GM18870 (cell line): ENCODE measurements around the gene CCT7.
A peak's percentile ranks its signal among the peaks of the same experiment; 100 is the strongest.

ENCODE experiments used
- ATAC-seq: cut with Tn5 transposase; IDR thresholded peaks from one replicate; pipeline ENCODE4 v1.9.1; 2021; ENCODE audit warnings: moderate library complexity; ENCODE audit not compliant: unreplicated experiment

CCT7 gene

GRCh38 chr2:73266061-73266901, 32.2 kb downstream of the CCT7 start:
- ATAC-seq: no peak

GRCh38 chr2:73267008-73267407, 32.9 kb downstream of the CCT7 start:
- no peak for ATAC-seq

GRCh38 chr2:73268366-73268829, 34.3 kb downstream of the CCT7 start:
- no peak for ATAC-seq

- ATAC-seq: no peak
Observed at GRCh38 chr2:73268830-73269685, 35.0 kb downstream of the CCT7 start.

- ATAC-seq: no peak
Observed at GRCh38 chr2:73269686-73270465, 35.8 kb downstream of the CCT7 start.

GRCh38 chr2:73272270-73272669, 38.2 kb downstream of the CCT7 start:
- no peak for ATAC-seq

- no peak for ATAC-seq
Observed at GRCh38 chr2:73279852-73280251, 45.7 kb downstream of the CCT7 start.

- ATAC-seq: no peak
Observed at GRCh38 chr2:73281244-73281643, 47.1 kb downstream of the CCT7 start.

GRCh38 chr2:73282924-73283544, 48.9 kb downstream of the CCT7 start:
- no peak for ATAC-seq

GRCh38 chr2:73283545-73284295, 49.6 kb downstream of the CCT7 start:
- ATAC-seq: no peak

GRCh38 chr2:73284296-73285158, 50.4 kb downstream of the CCT7 start, which contains the start of gene FBXO41:
FBXO41 (minus strand) TSS chr2:73284478; CDS start chr2:73269630, 14,848 bp downstream.
- ATAC-seq: peak; percentile 37

GRCh38 chr2:73285159-73285739, 51.1 kb downstream of the CCT7 start:
- ATAC-seq: peak; percentile 58

GRCh38 chr2:73286134-73286655, 52.1 kb downstream of the CCT7 start:
- ATAC-seq: no peak

- no peak for ATAC-seq
Observed at GRCh38 chr2:73289304-73289703, 55.2 kb downstream of the CCT7 start.

GRCh38 chr2:73290049-73290839, 56.1 kb downstream of the CCT7 start:
- ATAC-seq: no peak

- no peak for ATAC-seq
Observed at GRCh38 chr2:73291093-73291460, 57.0 kb downstream of the CCT7 start.
